NB4 (cell line): ENCODE results near the gene THADA.
"Not testable (repeated sequence)": the region's sequence is repeated elsewhere in the genome, so short reads cannot be mapped to it uniquely, and the experiment has no call there.

Source experiments
- POLR2A ChIP-seq: IDR thresholded peaks from 2 replicates; pipeline ENCODE4 v1.6.1; 2011; ENCODE audit warnings: mild to moderate bottlenecking; ENCODE audit not compliant: insufficient read length; ENCODE audit errors: extremely low read depth
- TF ChIP-seq, protein P1 (sequence below): IDR thresholded peaks from one replicate; pipeline ENCODE4 v1.5.1; 2012; ENCODE audit warnings: low read depth, low read length

- TF ChIP-seq POLR2A, result not testable (repeated sequence)
- TF ChIP-seq, protein P1, sequence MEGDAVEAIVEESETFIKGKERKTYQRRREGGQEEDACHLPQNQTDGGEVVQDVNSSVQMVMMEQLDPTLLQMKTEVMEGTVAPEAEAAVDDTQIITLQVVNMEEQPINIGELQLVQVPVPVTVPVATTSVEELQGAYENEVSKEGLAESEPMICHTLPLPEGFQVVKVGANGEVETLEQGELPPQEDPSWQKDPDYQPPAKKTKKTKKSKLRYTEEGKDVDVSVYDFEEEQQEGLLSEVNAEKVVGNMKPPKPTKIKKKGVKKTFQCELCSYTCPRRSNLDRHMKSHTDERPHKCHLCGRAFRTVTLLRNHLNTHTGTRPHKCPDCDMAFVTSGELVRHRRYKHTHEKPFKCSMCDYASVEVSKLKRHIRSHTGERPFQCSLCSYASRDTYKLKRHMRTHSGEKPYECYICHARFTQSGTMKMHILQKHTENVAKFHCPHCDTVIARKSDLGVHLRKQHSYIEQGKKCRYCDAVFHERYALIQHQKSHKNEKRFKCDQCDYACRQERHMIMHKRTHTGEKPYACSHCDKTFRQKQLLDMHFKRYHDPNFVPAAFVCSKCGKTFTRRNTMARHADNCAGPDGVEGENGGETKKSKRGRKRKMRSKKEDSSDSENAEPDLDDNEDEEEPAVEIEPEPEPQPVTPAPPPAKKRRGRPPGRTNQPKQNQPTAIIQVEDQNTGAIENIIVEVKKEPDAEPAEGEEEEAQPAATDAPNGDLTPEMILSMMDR, result not testable (repeated sequence)
These were observed 298.1 kb downstream of the THADA start for GRCh38 chr2:43297740-43298139.
